Loucy (cell line): ENCODE measurements around the gene CLIC3.

Experiments used
- H2AFZ ChIP-seq: fragments of 200-600 bp; sonication (generic); 2 replicates; pipeline ENCODE4 v1.6.0; 2016; ENCODE audit warnings: antibody characterized with exemption, mild to moderate bottlenecking, low read length, moderate library complexity
- H3F3A ChIP-seq: fragments of 200-600 bp; 2 replicates; pipeline ENCODE4 v1.6.0; 2016; ENCODE audit warnings: antibody characterized with exemption, low read depth, mild to moderate bottlenecking
- H3K27me3 ChIP-seq: fragments of 200-600 bp; sonication (generic); 2 replicates; pipeline ENCODE4 v1.6.1; 2014; ENCODE audit warnings: low read length, mild to moderate bottlenecking; ENCODE audit not compliant: insufficient read depth, poor library complexity, severe bottlenecking
- H3K36me3 ChIP-seq: fragments of 200-600 bp; sonication (generic); 2 replicates; pipeline ENCODE4 v1.6.1; 2016; ENCODE audit warnings: low read length; ENCODE audit not compliant: insufficient read depth
- H3K4me1 ChIP-seq: fragments of 200-600 bp; sonication (generic); 2 replicates; pipeline ENCODE4 v1.5.1; 2014; ENCODE audit warnings: low read length, mild to moderate bottlenecking; ENCODE audit not compliant: insufficient read depth, poor library complexity, severe bottlenecking
- H3K4me2 ChIP-seq: fragments of 200-600 bp; sonication (generic); 2 replicates; pipeline ENCODE4 v1.6.0; 2014; ENCODE audit warnings: antibody characterized with exemption, low read length, low read depth, mild to moderate bottlenecking; ENCODE audit not compliant: poor library complexity, severe bottlenecking
- H3K4me3 ChIP-seq: fragments of 200-600 bp; sonication (generic); 2 replicates; pipeline ENCODE4 v1.5.1; 2014; ENCODE audit warnings: low read length, mild to moderate bottlenecking, mixed read lengths; ENCODE audit not compliant: poor library complexity, severe bottlenecking
- H3K79me2 ChIP-seq: fragments of 200-600 bp; sonication (generic); 2 replicates; pipeline ENCODE4 v1.6.1; 2014; ENCODE audit warnings: low read length; ENCODE audit not compliant: insufficient read depth
- H3K9ac ChIP-seq: fragments of 200-600 bp; sonication (generic); 2 replicates; pipeline ENCODE4 v1.6.0; 2014; ENCODE audit warnings: mild to moderate bottlenecking, low read depth, low read length, moderate library complexity; ENCODE audit not compliant: poor library complexity, severe bottlenecking
- H3K9me2 ChIP-seq: fragments of 200-600 bp; sonication (generic); replicated peaks from 2 replicates; pipeline ENCODE4 v1.6.1; 2016; ENCODE audit warnings: low read depth, low read length, mixed read lengths
- H3K9me3 ChIP-seq: fragments of 200-600 bp; sonication (generic); 2 replicates; pipeline ENCODE4 v1.6.1; 2014; ENCODE audit warnings: mild to moderate bottlenecking, antibody characterized with exemption, low read length, low read depth; ENCODE audit not compliant: insufficient read depth
- H4K20me1 ChIP-seq: fragments of 200-600 bp; sonication (generic); 2 replicates; pipeline ENCODE4 v1.6.0; 2014; ENCODE audit warnings: antibody characterized with exemption, low read length, mild to moderate bottlenecking; ENCODE audit not compliant: insufficient read depth, poor library complexity, severe bottlenecking
- EZH2phosphoT487 ChIP-seq: fragments of 200-600 bp; IDR thresholded peaks from 2 replicates; pipeline ENCODE4 v1.6.1; 2018; ENCODE audit warnings: antibody characterized with exemption, mild to moderate bottlenecking, moderate library complexity, borderline replicate concordance
- TF ChIP-seq, protein P1 (sequence below): fragments of 200-600 bp; sonication (generic); conservative IDR thresholded peaks from 2 replicates; pipeline ENCODE4 v1.5.1; 2014; ENCODE audit warnings: mild to moderate bottlenecking, antibody characterized with exemption, low read length

CLIC3 gene

DNA sequence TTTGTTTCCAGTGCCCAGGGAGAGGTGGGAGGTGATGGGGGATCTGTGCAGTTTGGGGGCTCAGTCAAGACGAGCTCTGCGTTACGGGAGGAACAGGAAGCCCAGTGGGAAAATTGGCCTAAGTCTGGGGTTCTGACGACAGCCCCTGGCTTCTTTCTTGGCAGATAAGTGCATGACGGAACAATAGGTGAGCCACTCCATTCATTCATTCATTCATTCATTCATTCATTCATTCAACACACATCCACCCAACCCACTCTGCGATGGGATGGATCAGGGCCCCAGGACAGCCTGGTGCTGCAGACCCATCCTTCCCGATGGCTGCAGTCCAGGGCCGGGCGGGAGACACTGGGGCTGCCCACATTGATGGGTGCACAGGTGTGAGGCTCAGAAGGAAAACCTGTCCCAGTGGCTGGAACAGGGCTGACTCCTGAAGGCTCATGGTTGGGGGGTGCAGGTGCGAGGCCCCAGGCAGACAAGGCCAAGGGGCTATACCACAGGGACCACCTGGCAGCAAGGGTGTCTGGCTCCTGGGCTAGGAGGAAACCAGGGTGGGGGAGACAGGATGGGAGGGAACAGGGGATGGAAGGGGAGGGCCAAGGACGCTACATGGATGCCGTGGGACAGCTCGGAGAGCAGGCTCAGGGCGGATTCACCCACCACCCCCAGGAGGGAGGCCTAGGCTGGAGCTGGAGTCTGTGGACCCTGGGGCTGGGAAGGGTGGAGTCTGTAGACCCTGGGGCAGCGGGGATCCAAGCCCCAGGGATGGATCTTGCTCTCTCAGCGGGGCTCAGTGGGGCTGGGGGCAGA is 15.5 kb downstream of the CLIC3 start:
- no peaks in the 10 kb centered on the region for H3K9me3 ChIP-seq
- no peaks in the 10 kb centered on the region for H3K36me3 ChIP-seq
- H3K9me2 ChIP-seq = no peaks in the 10 kb centered on the region
- H4K20me1 ChIP-seq = no peaks in the 10 kb centered on the region
- no peaks in the 10 kb centered on the region for H3K79me2 ChIP-seq
- no peak overlapping the region for H2AFZ ChIP-seq
- no peaks in the 10 kb centered on the region for H3K27me3 ChIP-seq
- TF ChIP-seq, protein P1, sequence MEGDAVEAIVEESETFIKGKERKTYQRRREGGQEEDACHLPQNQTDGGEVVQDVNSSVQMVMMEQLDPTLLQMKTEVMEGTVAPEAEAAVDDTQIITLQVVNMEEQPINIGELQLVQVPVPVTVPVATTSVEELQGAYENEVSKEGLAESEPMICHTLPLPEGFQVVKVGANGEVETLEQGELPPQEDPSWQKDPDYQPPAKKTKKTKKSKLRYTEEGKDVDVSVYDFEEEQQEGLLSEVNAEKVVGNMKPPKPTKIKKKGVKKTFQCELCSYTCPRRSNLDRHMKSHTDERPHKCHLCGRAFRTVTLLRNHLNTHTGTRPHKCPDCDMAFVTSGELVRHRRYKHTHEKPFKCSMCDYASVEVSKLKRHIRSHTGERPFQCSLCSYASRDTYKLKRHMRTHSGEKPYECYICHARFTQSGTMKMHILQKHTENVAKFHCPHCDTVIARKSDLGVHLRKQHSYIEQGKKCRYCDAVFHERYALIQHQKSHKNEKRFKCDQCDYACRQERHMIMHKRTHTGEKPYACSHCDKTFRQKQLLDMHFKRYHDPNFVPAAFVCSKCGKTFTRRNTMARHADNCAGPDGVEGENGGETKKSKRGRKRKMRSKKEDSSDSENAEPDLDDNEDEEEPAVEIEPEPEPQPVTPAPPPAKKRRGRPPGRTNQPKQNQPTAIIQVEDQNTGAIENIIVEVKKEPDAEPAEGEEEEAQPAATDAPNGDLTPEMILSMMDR = no peak
- no peak for TF ChIP-seq EZH2phosphoT487
- H3K9ac ChIP-seq = no peak overlapping the region
- no peaks in the 10 kb centered on the region for H3F3A ChIP-seq
- H3K4me3 ChIP-seq = no peak overlapping the region
- no peak overlapping the region for H3K4me2 ChIP-seq
- no peaks in the 10 kb centered on the region for H3K4me1 ChIP-seq

GRCh38 chr9:136979769-136980587 is 16.4 kb downstream of the CLIC3 start:
- peaks cover 5% of the 10 kb centered on the region for H3K4me1 ChIP-seq
- no peaks in the 10 kb centered on the region for H3K36me3 ChIP-seq
- H2AFZ ChIP-seq = no peak overlapping the region
- no peaks in the 10 kb centered on the region for H3K9me2 ChIP-seq
- no peaks in the 10 kb centered on the region for H3F3A ChIP-seq
- no peaks in the 10 kb centered on the region for H4K20me1 ChIP-seq
- TF ChIP-seq, protein P1 = no peak
- no peak for TF ChIP-seq EZH2phosphoT487
- no peaks in the 10 kb centered on the region for H3K79me2 ChIP-seq
- no peaks in the 10 kb centered on the region for H3K27me3 ChIP-seq
- H3K4me2 ChIP-seq = no peak overlapping the region
- H3K9ac ChIP-seq = no peak overlapping the region
- no peak overlapping the region for H3K4me3 ChIP-seq
- no peaks in the 10 kb centered on the region for H3K9me3 ChIP-seq

DNA sequence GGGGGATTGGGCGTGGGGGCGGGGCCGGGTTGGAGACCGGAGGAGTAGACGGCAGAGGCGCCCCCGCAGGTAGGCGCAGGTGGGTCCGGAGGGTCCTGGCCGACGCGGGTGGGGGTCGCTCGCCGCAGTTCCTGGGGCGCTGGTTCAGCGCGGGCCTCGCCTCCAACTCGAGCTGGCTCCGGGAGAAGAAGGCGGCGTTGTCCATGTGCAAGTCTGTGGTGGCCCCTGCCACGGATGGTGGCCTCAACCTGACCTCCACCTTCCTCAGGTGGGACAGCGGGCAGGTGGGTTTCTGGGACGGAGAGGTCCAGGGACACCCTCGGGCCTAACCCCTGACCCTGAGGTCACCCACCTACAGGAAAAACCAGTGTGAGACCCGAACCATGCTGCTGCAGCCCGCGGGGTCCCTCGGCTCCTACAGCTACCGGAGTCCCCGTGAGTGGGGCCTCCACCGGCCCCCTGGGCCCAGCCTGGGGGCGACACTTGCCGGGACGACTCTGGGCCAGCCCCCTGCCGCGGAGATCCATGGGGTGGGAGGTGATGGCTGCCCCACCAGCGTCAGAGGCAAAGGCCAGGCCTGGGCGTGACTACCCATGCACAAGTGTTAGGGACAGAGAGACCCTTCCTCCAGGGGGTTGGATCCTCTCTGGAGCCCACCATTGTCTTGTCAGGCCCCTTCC is 17.4 kb downstream of the CLIC3 start:
- Histone ChIP-seq H3K79me2 (no peaks in the 10 kb centered on the region), H3K27me3 (no peaks in the 10 kb centered on the region), H3K9ac (no peak overlapping the region), H3K4me2 (no peak overlapping the region), H3F3A (no peaks in the 10 kb centered on the region), H3K36me3 (no peaks in the 10 kb centered on the region), H4K20me1 (no peaks in the 10 kb centered on the region), H3K4me1 (peaks cover 5% of the 10 kb centered on the region), H3K9me2 (no peaks in the 10 kb centered on the region), H3K9me3 (no peaks in the 10 kb centered on the region), H3K4me3 (no peak overlapping the region), H2AFZ (no peak overlapping the region)
- TF ChIP-seq, protein P1 = no peak
- TF ChIP-seq EZH2phosphoT487 = no peak
